ENCODE measurements around the gene TAF6L. TPM values are rescaled to one million over a fixed set of nuclear protein-coding genes. Genes with fewer than 3 reads are reported as not detected.
A peak's percentile ranks its signal among the peaks of the same experiment; 100 is the strongest.

Gene TAF6L
- total RNA-seq, 1 donor from 2014 or later = 31.0 TPM

- peaks cover 28% of the 10 kb centered on the region for H3K36me3 Mint-ChIP-seq (ENCODE audit: low read depth, unreplicated experiment)
- H3K4me3 Mint-ChIP-seq (ENCODE audit: unreplicated experiment) = peak within 1 kb of the TSS; percentile 99
- no peak for TF ChIP-seq CTCF (IDR thresholded peaks at IDR 0.05; ENCODE audit: unreplicated experiment)
Observed at GRCh38 chr11:62805076-62805892, 34.1 kb downstream of the TAF6L start, which contains the start of gene NXF1. Gene NXF1, minus strand, starts transcription at chr11:62805440. Its CDS starts 84 bp downstream, at chr11:62805356.

DNA sequence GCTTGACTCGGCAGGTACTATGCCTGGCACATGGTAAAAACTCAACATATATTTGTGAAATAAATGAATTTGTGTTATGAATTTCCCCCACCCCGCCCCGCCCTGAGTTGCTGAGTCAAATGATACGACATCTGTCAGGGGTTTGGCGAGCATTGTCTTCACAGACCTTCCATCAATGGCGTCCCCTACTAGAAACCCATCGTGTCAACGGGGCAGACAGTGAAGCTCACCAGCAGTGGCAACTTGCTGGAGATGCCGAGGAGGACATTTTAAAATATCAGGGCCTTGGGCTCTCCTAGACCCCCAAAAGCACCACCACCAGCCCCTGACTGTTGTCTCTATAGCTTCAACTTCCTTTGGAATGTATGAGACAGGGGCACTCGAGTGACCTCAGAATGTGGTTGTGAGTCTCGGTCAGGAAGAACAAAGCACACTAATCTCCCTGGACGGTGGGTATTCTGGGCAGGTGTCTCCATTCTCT, 34.8 kb downstream of the TAF6L start:
- no peaks in the 10 kb centered on the region for H3K9me3 Mint-ChIP-seq (ENCODE audit: unreplicated experiment)
- H3K27ac Mint-ChIP-seq (ENCODE audit: unreplicated experiment) = peak overlapping the region; percentile 86
- peak overlapping the region; percentile 99 for H3K4me3 Mint-ChIP-seq (ENCODE audit: unreplicated experiment)
- H3K36me3 Mint-ChIP-seq (ENCODE audit: low read depth, unreplicated experiment) = peaks cover 24% of the 10 kb centered on the region
- no peak for DNase-seq (ENCODE audit: low spot score)
- peaks cover 8% of the 10 kb centered on the region for H3K27me3 Mint-ChIP-seq (ENCODE audit: unreplicated experiment)
- no peak for TF ChIP-seq CTCF (IDR thresholded peaks at IDR 0.05; ENCODE audit: unreplicated experiment)
- H3K4me1 Mint-ChIP-seq (ENCODE audit: unreplicated experiment) = peaks cover 32% of the 10 kb centered on the region

More at GRCh38 chr11:62805076-62805892, 34.1 kb downstream of the TAF6L start, which contains the start of gene NXF1:
- H3K27ac Mint-ChIP-seq (ENCODE audit: unreplicated experiment) = peak within 1 kb of the TSS; percentile 95
- no peaks in the 10 kb centered on the region for H3K9me3 Mint-ChIP-seq (ENCODE audit: unreplicated experiment)
- peak; percentile 97 for DNase-seq (ENCODE audit: low spot score)
- peaks cover 6% of the 10 kb centered on the region for H3K27me3 Mint-ChIP-seq (ENCODE audit: unreplicated experiment)
- peaks cover 32% of the 10 kb centered on the region for H3K4me1 Mint-ChIP-seq (ENCODE audit: unreplicated experiment)

GRCh38 chr11:62806611-62807121, 35.5 kb downstream of the TAF6L start:
- H3K9me3 Mint-ChIP-seq (ENCODE audit: unreplicated experiment) = no peaks in the 10 kb centered on the region
- peaks cover 18% of the 10 kb centered on the region for H3K36me3 Mint-ChIP-seq (ENCODE audit: low read depth, unreplicated experiment)
- H3K27ac Mint-ChIP-seq (ENCODE audit: unreplicated experiment) = peak overlapping the region; percentile 86
- peaks cover 9% of the 10 kb centered on the region for H3K27me3 Mint-ChIP-seq (ENCODE audit: unreplicated experiment)
- no peak for DNase-seq (ENCODE audit: low spot score)
- H3K4me1 Mint-ChIP-seq (ENCODE audit: unreplicated experiment) = peaks cover 32% of the 10 kb centered on the region
- TF ChIP-seq CTCF (IDR thresholded peaks at IDR 0.05; ENCODE audit: unreplicated experiment) = no peak
- no peak overlapping the region for H3K4me3 Mint-ChIP-seq (ENCODE audit: unreplicated experiment)

DNA sequence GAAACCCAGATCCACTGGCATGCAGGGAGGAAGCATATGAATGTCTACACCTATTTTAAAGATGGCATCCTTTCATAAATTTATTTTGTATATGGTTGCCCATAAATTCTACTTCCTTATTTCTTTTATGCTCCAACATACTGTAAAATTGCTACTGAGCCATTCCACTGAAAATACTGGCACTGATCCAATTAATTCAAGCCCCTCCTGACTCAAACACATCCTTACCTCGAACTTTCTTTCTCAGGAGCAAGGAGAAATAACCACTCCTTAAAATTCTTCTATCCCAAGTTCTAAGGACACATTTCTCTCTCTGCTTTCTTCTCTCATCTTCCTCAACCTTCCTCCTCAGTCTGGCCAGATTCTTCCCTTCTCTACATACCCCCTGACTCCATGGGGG, 39.6 kb downstream of the TAF6L start:
- Mint-ChIP-seq H3K27me3 (ENCODE audit: unreplicated experiment) (peaks cover 4% of the 10 kb centered on the region), H3K36me3 (ENCODE audit: low read depth, unreplicated experiment) (peaks cover 8% of the 10 kb centered on the region), H3K9me3 (ENCODE audit: unreplicated experiment) (no peaks in the 10 kb centered on the region), H3K4me3 (ENCODE audit: unreplicated experiment) (no peak overlapping the region), H3K27ac (ENCODE audit: unreplicated experiment) (no peak overlapping the region), H3K4me1 (ENCODE audit: unreplicated experiment) (peaks cover 18% of the 10 kb centered on the region)
- no peak for DNase-seq (ENCODE audit: low spot score)
- no peak for TF ChIP-seq CTCF (IDR thresholded peaks at IDR 0.05; ENCODE audit: unreplicated experiment)

DNA sequence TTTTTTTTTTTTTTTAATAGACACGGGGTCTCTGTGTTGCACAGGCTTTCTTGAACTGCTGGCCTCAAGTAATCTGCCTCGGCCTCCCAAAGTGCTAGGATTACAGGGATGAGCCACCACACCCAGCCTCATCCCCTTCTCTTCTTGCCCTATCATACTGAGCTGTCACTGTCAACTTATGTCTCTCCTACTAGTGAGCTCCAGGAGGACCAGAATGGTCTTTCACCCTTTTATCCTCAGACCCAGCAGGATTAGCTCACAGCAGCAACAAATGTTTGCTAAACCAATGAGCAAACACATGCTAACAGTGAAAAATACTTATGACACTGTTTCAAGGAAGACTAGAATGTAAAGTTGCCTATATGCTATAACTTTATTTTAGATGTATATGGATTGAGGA, 40.5 kb downstream of the TAF6L start:
- H3K36me3 Mint-ChIP-seq (ENCODE audit: low read depth, unreplicated experiment) = peaks cover 8% of the 10 kb centered on the region
- H3K9me3 Mint-ChIP-seq (ENCODE audit: unreplicated experiment) = no peaks in the 10 kb centered on the region
- H3K27ac Mint-ChIP-seq (ENCODE audit: unreplicated experiment) = no peak overlapping the region
- peaks cover 10% of the 10 kb centered on the region for H3K4me1 Mint-ChIP-seq (ENCODE audit: unreplicated experiment)
- TF ChIP-seq CTCF (IDR thresholded peaks at IDR 0.05; ENCODE audit: unreplicated experiment) = no peak
- DNase-seq (ENCODE audit: low spot score) = no peak
- H3K4me3 Mint-ChIP-seq (ENCODE audit: unreplicated experiment) = no peak overlapping the region
- peaks cover 4% of the 10 kb centered on the region for H3K27me3 Mint-ChIP-seq (ENCODE audit: unreplicated experiment)

All from endothelial cell (in vitro differentiated cells).